B cell (primary cell): ENCODE data around the gene OPHN1. TPM values are rescaled to one million over a fixed set of nuclear protein-coding genes. Genes with fewer than 3 reads are reported as not detected.

Experiments
- ATAC-seq: fragments of 200-7000 bp; cut with Tn5 transposase; one replicate; pipeline ENCODE4 v1.10.0; 2021; ENCODE audit warnings: low read depth, mild to moderate bottlenecking, moderate number of reproducible peaks, moderate library complexity
- CTCF ChIA-PET: fragments of 350-600 bp; sonication (Branson Sonifier 250); formaldehyde crosslinking; loops from one replicate; lab custom pipeline; 2021; ENCODE audit warnings: antibody characterized with exemption, inconsistent platforms; lab: Charles Lee
- POLR2A ChIA-PET: fragments of 350-600 bp; sonication (Branson Sonifier 250); formaldehyde crosslinking; loops from one replicate; lab custom pipeline; 2021; ENCODE audit warnings: antibody characterized with exemption; lab: Charles Lee
- DNase-seq: peaks from one replicate; pipeline ENCODE4 v3.0.0; 2013
- H2AFZ ChIP-seq: 2 replicates; pipeline ENCODE4 v1.6.1; 2012; ENCODE audit warnings: mild to moderate bottlenecking, low read depth, low read length; ENCODE audit not compliant: insufficient read depth, poor library complexity, severe bottlenecking
- H3K27ac ChIP-seq, 2 donors: 1 replicate in 1 of 2; 2 replicates in 1 of 2; pipeline ENCODE4 v1.5.1; 2012 to 2013; ENCODE audit warnings: low read length in 2 of 2, mild to moderate bottlenecking in 2 of 2, moderate library complexity in 1 of 2
- H3K27me3 ChIP-seq, 4 experiments: fragments of 200-600 bp in 1 of 4; sonication (generic) in 1 of 4; replicated peaks in 1 of 4; 1 replicate in 2 of 4; 2 replicates in 2 of 4; pipeline versions ENCODE4 v1.6.1 to v1.7.0; 2013 to 2016; ENCODE audit warnings: low read length in 3 of 4, mild to moderate bottlenecking in 2 of 4, mixed read lengths in 1 of 4, moderate library complexity in 1 of 4; ENCODE audit not compliant: insufficient read depth in 4 of 4, control insufficient read depth in 3 of 4; ENCODE audit errors: control extremely low read depth in 1 of 4
- H3K36me3 ChIP-seq, 2 experiments: replicated peaks in 1 of 2; 1 replicate in 1 of 2; 2 replicates in 1 of 2; pipeline versions ENCODE4 v1.6.1 to v1.7.1; 2013; ENCODE audit warnings: low read length in 1 of 2; ENCODE audit not compliant: insufficient read depth in 2 of 2, control insufficient read depth in 1 of 2; ENCODE audit errors: control extremely low read depth in 1 of 2, extremely low read depth in 1 of 2
- H3K4me1 ChIP-seq, 2 donors: fragments of 200-600 bp in 1 of 2; sonication (generic) in 1 of 2; 1 replicate in 1 of 2; 2 replicates in 1 of 2; pipeline versions ENCODE4 v1.5.1 to v1.6.1; 2013 to 2017; ENCODE audit warnings: low read length in 2 of 2; ENCODE audit not compliant: control insufficient read depth in 2 of 2, insufficient read depth in 2 of 2
- H3K4me2 ChIP-seq: replicated peaks from 2 replicates; pipeline ENCODE3; 2012; ENCODE audit warnings: mild to moderate bottlenecking, low read depth, low read length; ENCODE audit not compliant: poor library complexity, severe bottlenecking
- H3K4me3 ChIP-seq, 5 experiments: fragments of 200-600 bp in 1 of 5; sonication (generic) in 1 of 5; 1 replicate in 3 of 5; 2 replicates in 2 of 5; pipeline versions ENCODE4 v1.5.1 to v1.7.0; 2011 to 2016; ENCODE audit warnings: low read length in 4 of 5, mild to moderate bottlenecking in 4 of 5, low read depth in 2 of 5, control low read depth in 1 of 5, moderate library complexity in 1 of 5; ENCODE audit not compliant: insufficient read depth in 1 of 5; ENCODE audit errors: control extremely low read depth in 1 of 5, extremely low read depth in 1 of 5
- H3K79me2 ChIP-seq: fragments of 200-600 bp; sonication (generic); one replicate; pipeline ENCODE4 v1.6.0; 2016; ENCODE audit warnings: low read length; ENCODE audit not compliant: control insufficient read depth, insufficient read depth
- H3K9ac ChIP-seq: fragments of 200-600 bp; sonication (generic); 2 replicates; pipeline ENCODE4 v1.6.1; 2017; ENCODE audit warnings: mild to moderate bottlenecking, low read length, moderate library complexity
- H3K9me3 ChIP-seq, 3 donors: one replicate each; pipeline versions ENCODE4 v1.6.1 to v1.7.1; 2013; ENCODE audit warnings: low read length in 2 of 3; ENCODE audit not compliant: control insufficient read depth in 2 of 3, insufficient read depth in 1 of 3; ENCODE audit errors: control extremely low read depth in 1 of 3
- H4K20me1 ChIP-seq: 2 replicates; pipeline ENCODE4 v1.6.0; 2012; ENCODE audit warnings: mild to moderate bottlenecking, low read length; ENCODE audit not compliant: insufficient read depth, control insufficient read depth, poor library complexity, severe bottlenecking
- H3K27ac Mint-ChIP-seq: one replicate; pipeline ENCODE4 v1.8.0; 2021; ENCODE audit warnings: mixed read lengths
- H3K27me3 Mint-ChIP-seq: one replicate; pipeline ENCODE4 v1.8.0; 2021; ENCODE audit warnings: mixed read lengths
- H3K4me1 Mint-ChIP-seq: one replicate; pipeline ENCODE4 v1.8.0; 2021; ENCODE audit warnings: mixed read lengths
- H3K4me3 Mint-ChIP-seq: one replicate; pipeline ENCODE4 v1.8.0; 2021; ENCODE audit warnings: mixed read lengths
- H3K9me3 Mint-ChIP-seq: one replicate; pipeline ENCODE4 v1.8.0; 2022; ENCODE audit warnings: mixed read lengths; ENCODE audit not compliant: insufficient read depth
- CTCF ChIP-seq: fragments of 200-600 bp; IDR thresholded peaks from one replicate; pipeline ENCODE4 v1.8.0; 2022; ENCODE audit warnings: antibody characterized with exemption, mild to moderate bottlenecking
- EZH2 ChIP-seq: IDR thresholded peaks from 2 replicates; pipeline ENCODE4 v1.6.1; 2012; ENCODE audit warnings: borderline replicate concordance, low read depth, mild to moderate bottlenecking, moderate library complexity, low read length; ENCODE audit not compliant: insufficient read depth, poor library complexity, severe bottlenecking
- WGBS: methylation state at CpG from one replicate; pipeline ENCODE4 v1.1.5; 2013; ENCODE audit warnings: missing lambda C conversion rate; ENCODE audit not compliant: insufficient coverage; 5-methylcytosine and 5-hydroxymethylcytosine counted together
- intact Hi-C: fragments of 100-400 bp; cut with micrococcal nuclease; formaldehyde crosslinking; loops from one replicate; pipeline ENCODE4 v1.10.0; 2022
- polyA plus RNA-seq: library from polyadenylated mRNA; depleted of rRNA; stranded (reverse); fragments of >200 nt; gene quantifications from 2 replicates; pipeline ENCODE4 v1.2.3, GENCODE V29; 2012
- total RNA-seq, 2 donors: library from RNA; stranded (reverse); fragments of 120-200 nt in 1 of 2; gene quantifications; 1 replicate in 1 of 2; 2 replicates in 1 of 2; pipeline versions ENCODE4 v1.2.3 to v1.2.4, GENCODE V29; 2013 to 2022

OPHN1 gene
- total and polyA plus RNA-seq, 2 donors (not counting 1 experiment from before 2014, with no cell fraction given), result 0.03 to 0.17 TPM

- POLR2A ChIA-PET, result no interaction called here
- Histone ChIP-seq H3K9me3 (no peaks in the 10 kb centered on the region), H4K20me1 (no peaks in the 10 kb centered on the region), H2AFZ (peak overlapping the region; percentile 19), H3K4me2 (no peak overlapping the region), H3K36me3 (no peaks in the 10 kb centered on the region), H3K79me2 (no peaks in the 10 kb centered on the region), H3K4me1 (no peaks in the 10 kb centered on the region), H3K27me3 (no peaks in the 10 kb centered on the region), H3K4me3 (no peak overlapping the region), H3K27ac (no peak overlapping the region), H3K9ac (no peak overlapping the region)
- Mint-ChIP-seq H3K27me3 (no peaks in the 10 kb centered on the region), H3K4me1 (no peaks in the 10 kb centered on the region), H3K27ac (no peak overlapping the region), H3K4me3 (no peak overlapping the region), H3K9me3 (no peaks in the 10 kb centered on the region)
- CTCF ChIA-PET, result interaction anchor here (0.5 to 0.7 kb wide), 2 partner anchors 266 to 1731 kb away, joined by 3 to 5 read pairs; no protein-coding TSS in a partner anchor
- DNase-seq (peak; percentile 21), ATAC-seq (no peak)
- TF ChIP-seq CTCF (peak; percentile 34), EZH2 (no peak)
- WGBS, result no CpG with 5 or more reads among the region's 8 CpGs
- intact Hi-C loops, result no loop called here
These were observed 29.4 kb upstream of the OPHN1 start for GRCh38 chrX:68462653-68463052.

GRCh38 chrX:68462197-68462596 lies 28.9 kb upstream of the OPHN1 start:
- no peaks in the 10 kb centered on the region for H3K9me3 Mint-ChIP-seq
- Histone ChIP-seq H3K4me3 (no peak overlapping the region), H3K4me1 (no peaks in the 10 kb centered on the region), H3K36me3 (no peaks in the 10 kb centered on the region), H3K27ac (no peak overlapping the region), H2AFZ (no peak overlapping the region), H3K79me2 (no peaks in the 10 kb centered on the region), H4K20me1 (no peaks in the 10 kb centered on the region), H3K27me3 (no peaks in the 10 kb centered on the region), H3K4me2 (no peak overlapping the region), H3K9me3 (no peaks in the 10 kb centered on the region), H3K9ac (no peak overlapping the region)
- ChIA-PET POLR2A (no interaction called here), CTCF (interaction anchor here (0.5 to 0.7 kb wide), 2 partner anchors 266 to 1731 kb away, joined by 3 to 5 read pairs; no protein-coding TSS in a partner anchor)
- no peaks in the 10 kb centered on the region for H3K27me3 Mint-ChIP-seq
- no peak overlapping the region for H3K4me3 Mint-ChIP-seq
- no peaks in the 10 kb centered on the region for H3K4me1 Mint-ChIP-seq
- ATAC-seq (no peak), DNase-seq (peak; percentile 1)
- TF ChIP-seq EZH2, result no peak
- TF ChIP-seq CTCF, result no peak
- intact Hi-C loops, result no loop called here
- 100% methylated on average over 1 of the region's 8 CpGs for WGBS
- no peak overlapping the region for H3K27ac Mint-ChIP-seq
